ENCODE data around the gene LRMDA.

Gene LRMDA

DNA sequence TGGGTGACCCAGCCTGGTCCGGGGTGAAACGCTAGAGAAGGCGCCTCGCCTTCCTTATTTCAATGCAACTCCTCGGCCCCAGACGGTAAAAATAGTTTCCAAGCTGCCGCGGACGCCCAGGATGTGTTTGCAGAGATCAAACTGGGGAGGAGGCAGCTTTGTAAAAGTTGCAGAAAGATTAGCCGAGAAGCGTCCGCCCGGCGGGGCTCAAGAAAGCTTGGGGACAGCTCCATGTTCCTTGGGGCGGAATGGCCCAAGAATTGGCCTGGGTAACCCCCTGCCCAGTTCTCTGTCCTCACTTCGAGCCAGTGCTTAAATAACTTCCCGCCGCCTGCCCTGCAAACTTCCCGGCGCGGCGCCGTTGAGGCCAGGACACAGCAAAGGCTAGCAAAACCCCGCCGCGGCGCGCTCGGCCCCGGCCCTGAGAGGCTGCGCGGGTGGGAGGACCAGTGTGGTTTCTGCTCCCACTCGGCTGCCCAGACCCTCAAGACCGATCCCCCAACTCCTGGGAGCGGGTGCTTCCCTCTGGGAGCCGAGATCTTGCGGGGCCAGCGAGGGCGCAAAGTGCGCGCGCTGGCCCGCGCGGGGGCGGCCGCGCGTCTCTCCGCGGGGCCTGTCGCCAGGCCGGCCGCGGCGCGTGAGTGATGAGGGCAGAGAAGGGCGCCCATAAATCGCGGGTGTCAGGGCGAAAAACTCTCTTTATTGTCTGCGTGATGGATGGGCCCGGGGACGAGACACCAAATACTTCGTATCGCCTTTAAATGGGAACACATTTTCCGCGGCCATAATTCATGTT, 23.5 kb upstream of the LRMDA start:
- Mint-ChIP-seq H3K27me3 (peaks cover 92% of the 10 kb centered on the region), H3K9me3 (no peaks in the 10 kb centered on the region), H3K4me3 (peak overlapping the region; percentile 84 to 87), H3K4me1 (peaks cover 35% of the 10 kb centered on the region), H3K27ac (no peak overlapping the region)
- DNase-seq (no peak), ATAC-seq (no peak)

DNA sequence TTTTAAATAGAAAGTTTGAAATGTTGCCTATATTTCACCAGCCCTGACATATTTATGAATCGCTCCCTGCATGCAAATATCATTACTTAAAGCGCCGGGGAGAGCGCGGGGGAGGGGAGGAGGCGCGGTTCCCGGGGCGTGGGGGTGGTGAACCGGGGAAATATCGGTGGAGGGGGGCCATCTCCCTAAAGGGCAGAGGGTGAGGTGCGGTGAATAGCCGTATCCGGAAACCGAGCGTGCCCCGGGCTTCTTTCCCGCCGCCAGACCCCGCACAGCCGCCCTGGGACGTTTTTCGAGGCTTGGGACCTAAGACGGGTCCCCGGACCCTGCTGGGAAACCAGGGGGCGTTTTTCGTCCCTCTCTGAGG, 22.9 kb upstream of the LRMDA start:
- peak overlapping the region; percentile 84 to 87 for H3K4me3 Mint-ChIP-seq
- ATAC-seq (no peak), DNase-seq (no peak)
- H3K9me3 Mint-ChIP-seq: no peaks in the 10 kb centered on the region
- H3K27ac Mint-ChIP-seq: no peak overlapping the region
- H3K4me1 Mint-ChIP-seq: peaks cover 29% of the 10 kb centered on the region
- peaks cover 92% of the 10 kb centered on the region for H3K27me3 Mint-ChIP-seq

DNA sequence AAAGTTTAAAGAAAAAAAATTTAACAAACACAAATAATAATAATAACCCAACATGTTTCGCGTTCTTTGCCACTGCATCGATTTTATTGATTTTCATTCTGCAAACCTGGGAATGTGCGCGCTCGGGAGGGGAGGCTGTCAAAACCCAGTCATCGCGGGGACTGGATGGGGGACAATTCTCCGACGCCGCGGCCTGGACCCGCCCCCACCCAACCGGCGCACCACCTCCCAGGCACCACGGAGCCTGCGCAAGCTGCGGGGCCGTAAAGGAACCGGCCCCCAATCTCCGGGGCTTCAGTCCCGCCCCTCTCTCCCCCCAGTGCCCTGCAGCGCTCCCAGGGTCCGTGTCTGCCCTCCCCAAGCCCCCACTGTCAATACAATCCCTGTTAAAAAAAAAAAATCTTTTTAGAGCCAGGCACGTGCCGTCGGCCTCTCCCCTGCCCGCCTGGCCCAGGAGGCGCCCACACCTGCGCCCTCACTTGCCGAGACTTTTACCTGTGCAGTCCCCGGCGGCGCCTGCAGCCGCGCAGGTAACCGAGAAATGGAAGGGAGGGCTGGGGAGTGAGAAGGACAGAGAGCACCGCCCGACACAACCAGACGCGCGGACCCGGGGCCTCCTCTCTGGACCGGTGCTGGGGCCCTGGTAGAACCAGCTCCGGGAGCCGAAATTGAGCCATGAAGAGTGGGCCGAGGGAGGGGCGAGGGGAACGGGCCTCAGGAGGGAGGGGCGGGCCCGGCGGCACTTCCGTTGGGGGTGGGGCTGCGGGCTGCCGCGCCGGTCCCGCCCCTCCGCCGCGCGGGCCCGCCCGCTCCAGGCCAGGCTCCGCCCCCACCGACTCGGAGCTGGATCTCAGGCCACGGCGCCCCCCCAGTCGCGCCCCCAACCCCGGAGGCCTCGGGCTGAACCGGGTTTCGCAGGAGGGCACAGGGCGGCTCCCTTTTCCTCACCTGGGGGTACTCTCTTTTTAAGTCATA, 22.2 kb upstream of the LRMDA start:
- peak in 1 of 2 donors; percentile 36 for DNase-seq
- no peak overlapping the region for H3K27ac Mint-ChIP-seq

DNA sequence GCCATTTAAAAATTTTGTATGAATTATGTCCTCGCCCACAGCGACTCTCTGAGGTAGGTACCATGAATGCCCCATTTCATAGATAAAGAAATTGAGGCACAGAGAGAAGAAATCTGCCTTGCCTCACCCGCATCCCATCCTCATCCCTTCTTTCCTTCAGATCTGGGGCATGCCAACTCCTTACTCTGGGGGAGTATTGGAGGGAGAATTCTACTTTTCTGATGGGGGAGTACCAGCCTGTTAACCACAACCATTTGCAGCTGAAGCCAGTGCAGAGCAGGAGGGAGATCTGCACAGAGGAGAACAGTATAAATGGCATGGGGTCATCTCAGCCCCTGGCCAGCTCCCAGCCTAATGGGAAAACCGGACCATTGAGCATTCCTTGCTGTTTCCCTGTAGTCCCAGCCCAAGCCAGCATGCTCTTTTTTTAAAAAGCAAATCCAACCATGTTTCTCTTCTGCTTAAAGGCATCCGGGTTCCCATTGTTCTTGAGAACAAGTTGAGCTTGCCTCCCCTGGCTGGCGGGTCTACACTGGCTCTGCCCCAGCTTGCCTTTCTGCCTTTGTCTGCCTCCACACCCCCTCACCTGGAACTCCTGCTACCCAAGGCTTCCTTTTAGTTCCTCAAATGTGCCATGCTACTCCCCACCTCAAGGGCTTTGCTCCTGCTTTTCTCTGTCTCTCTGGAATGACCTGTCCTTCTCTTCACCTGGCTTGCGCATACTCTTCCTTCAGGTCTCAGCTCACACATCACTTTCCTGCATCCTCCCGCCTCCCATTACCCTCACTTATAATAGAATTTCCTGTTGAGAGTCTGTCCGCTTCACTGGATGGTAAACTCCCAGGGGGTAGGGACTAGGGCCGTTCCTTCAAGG, 21.1 kb upstream of the LRMDA start:
- DNase-seq: no peak
- Mint-ChIP-seq H3K4me1 (peaks cover 21% of the 10 kb centered on the region), H3K9me3 (no peaks in the 10 kb centered on the region), H3K27me3 (peaks cover 79% of the 10 kb centered on the region), H3K27ac (no peak overlapping the region), H3K4me3 (peak overlapping the region; percentile 62 to 65)
- ATAC-seq: no peak

More for the DNA sequence above, 22.2 kb upstream of the LRMDA start:
- Mint-ChIP-seq H3K9me3 (no peaks in the 10 kb centered on the region), H3K27me3 (peaks cover 90% of the 10 kb centered on the region), H3K4me3 (peak overlapping the region; percentile 84 to 87), H3K4me1 (peaks cover 23% of the 10 kb centered on the region)
- peak; percentile 73 for ATAC-seq

GRCh38 chr10:75414527-75414926, 16.9 kb upstream of the LRMDA start:
- no peak overlapping the region for H3K4me3 Mint-ChIP-seq
- H3K4me1 Mint-ChIP-seq: peaks cover 1% of the 10 kb centered on the region

GRCh38 chr10:75417522-75417927, 13.9 kb upstream of the LRMDA start:
- Mint-ChIP-seq H3K9me3 (no peaks in the 10 kb centered on the region), H3K27me3 (peaks cover 26% of the 10 kb centered on the region), H3K27ac (no peak overlapping the region), H3K4me3 (no peak overlapping the region), H3K4me1 (no peaks in the 10 kb centered on the region)
- ATAC-seq (no peak), DNase-seq (no peak)

More at GRCh38 chr10:75414527-75414926, 16.9 kb upstream of the LRMDA start:
- Mint-ChIP-seq H3K9me3 (no peaks in the 10 kb centered on the region), H3K27ac (no peak overlapping the region), H3K27me3 (peaks cover 50% of the 10 kb centered on the region)
- ATAC-seq: no peak
- DNase-seq: no peak

DNA sequence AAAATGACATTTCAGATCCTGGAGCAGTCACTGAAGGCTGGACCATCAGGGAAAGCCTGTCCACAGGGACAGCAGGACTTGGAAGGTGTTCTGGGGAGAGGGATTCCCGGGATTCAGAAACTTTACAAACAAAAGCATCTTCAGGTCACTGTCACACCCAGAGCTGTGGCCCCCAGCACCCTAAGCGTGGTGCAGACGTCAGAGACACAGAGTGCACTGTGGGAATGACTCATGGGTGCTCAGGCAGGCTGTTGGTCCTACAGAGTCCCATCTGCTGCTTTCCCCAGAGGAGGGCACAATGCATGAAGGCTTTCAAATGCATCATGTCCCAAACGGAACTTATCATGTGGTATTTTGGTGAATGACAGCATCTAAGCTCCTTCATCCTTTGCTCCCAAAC, 13.1 kb upstream of the LRMDA start:
- no peak overlapping the region for H3K27ac Mint-ChIP-seq
- H3K4me1 Mint-ChIP-seq: no peaks in the 10 kb centered on the region

DNA sequence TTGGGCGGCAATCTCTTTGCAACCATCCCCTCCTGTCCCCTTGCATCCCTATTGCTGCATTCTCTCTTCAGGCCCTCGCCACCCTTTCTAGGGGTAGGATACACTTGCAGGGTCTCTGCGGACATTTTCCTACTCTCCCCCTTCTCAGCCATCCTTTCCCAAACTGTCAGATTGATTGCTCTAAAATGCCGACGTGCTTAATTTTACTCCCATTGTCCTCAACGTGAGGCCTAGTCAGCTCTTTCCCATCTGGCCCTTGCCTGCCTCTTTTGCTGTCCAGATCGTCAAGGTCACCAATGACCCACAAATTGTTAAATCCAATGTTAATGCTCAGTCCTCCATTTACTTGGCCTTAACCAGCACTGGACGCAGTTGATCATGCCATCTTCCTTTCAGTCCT, 12.7 kb upstream of the LRMDA start:
- ATAC-seq: no peak
- no peak for DNase-seq
- peaks cover 14% of the 10 kb centered on the region for H3K27me3 Mint-ChIP-seq
- no peaks in the 10 kb centered on the region for H3K9me3 Mint-ChIP-seq
- H3K4me3 Mint-ChIP-seq: no peak overlapping the region
- H3K4me1 Mint-ChIP-seq: no peaks in the 10 kb centered on the region
- H3K27ac Mint-ChIP-seq: no peak overlapping the region

More for the DNA sequence above, 13.1 kb upstream of the LRMDA start:
- H3K4me3 Mint-ChIP-seq: no peak overlapping the region
- no peak for ATAC-seq
- no peak for DNase-seq
- H3K27me3 Mint-ChIP-seq: peaks cover 19% of the 10 kb centered on the region
- no peaks in the 10 kb centered on the region for H3K9me3 Mint-ChIP-seq

DNA sequence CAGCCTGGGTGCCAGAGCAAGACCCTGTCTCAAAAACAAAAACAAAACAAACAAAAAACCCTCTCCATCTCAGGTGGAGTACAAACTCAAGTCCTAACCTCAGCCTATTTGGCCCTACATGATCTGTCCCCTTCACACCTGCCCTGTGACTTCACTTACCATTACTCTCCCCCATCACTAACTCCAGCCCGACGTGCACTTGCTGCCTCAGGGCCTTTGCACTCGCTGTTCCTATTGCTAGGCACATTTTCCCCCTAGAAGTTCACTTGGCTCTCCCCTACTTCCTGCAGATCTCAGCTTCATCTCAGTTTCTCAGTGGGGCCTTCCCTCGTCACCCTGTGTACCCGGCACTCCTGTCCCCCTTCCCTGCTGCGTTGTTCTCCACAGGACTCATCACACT, 8.5 kb upstream of the LRMDA start:
- no peak for DNase-seq
- H3K27ac Mint-ChIP-seq: peak overlapping the region in 1 of 2 donors; percentile 23
- no peaks in the 10 kb centered on the region for H3K9me3 Mint-ChIP-seq

GRCh38 chr10:75424571-75424970, 6.9 kb upstream of the LRMDA start:
- Mint-ChIP-seq H3K4me3 (no peak overlapping the region), H3K27ac (no peak overlapping the region), H3K4me1 (no peaks in the 10 kb centered on the region), H3K9me3 (no peaks in the 10 kb centered on the region), H3K27me3 (peaks cover 17% of the 10 kb centered on the region)
- DNase-seq (no peak), ATAC-seq (no peak)

More for the DNA sequence above, 8.5 kb upstream of the LRMDA start:
- Mint-ChIP-seq H3K4me1 (no peaks in the 10 kb centered on the region), H3K4me3 (no peak overlapping the region), H3K27me3 (peaks cover under 1% of the 10 kb centered on the region)
- no peak for ATAC-seq

DNA sequence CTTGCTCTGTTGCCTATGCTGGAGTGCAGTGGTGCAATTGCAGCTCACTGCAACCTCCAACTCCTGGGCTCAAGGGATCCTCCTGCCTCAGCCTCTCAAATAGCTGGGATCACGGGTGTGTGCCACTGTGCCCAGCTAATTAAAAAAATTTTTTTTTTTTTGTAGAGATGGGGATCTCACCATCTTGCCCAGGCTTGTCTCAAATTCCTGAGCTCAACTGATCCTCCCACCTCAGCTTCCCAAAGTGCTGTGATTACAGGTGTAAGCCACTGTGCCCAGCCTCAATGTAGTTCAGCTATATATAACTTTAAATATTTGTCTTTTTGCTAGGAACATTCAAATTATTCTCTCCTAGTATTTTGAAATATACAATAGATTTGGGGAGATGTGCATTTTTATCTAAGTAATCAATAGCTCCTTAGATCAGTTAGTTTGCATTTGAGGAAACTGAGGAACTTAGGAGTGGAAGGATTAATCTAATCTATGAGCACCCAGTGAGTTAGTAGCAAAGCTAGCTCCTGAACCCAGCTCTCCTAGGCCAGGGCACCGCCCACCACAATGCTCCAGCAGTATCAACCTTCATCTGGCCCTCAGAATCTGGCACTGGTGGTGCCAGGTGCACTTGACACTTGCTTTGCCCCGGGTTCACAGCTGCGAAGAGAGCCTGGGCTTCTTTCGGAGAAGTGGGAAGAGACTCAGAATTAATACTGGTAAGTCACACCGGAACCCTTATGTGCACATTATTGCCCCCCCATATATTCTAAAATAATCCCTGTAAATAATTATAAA, 5.9 kb upstream of the LRMDA start:
- H3K27ac Mint-ChIP-seq: peak overlapping the region in 1 of 2 donors; percentile 33
- ATAC-seq (no peak), DNase-seq (no peak)
- no peaks in the 10 kb centered on the region for H3K4me1 Mint-ChIP-seq
- H3K27me3 Mint-ChIP-seq: peaks cover 26% of the 10 kb centered on the region
- no peak overlapping the region for H3K4me3 Mint-ChIP-seq
- no peaks in the 10 kb centered on the region for H3K9me3 Mint-ChIP-seq

GRCh38 chr10:75426880-75427279, 4.5 kb upstream of the LRMDA start:
- ATAC-seq: no peak
- no peak for DNase-seq
- H3K4me3 Mint-ChIP-seq: no peak overlapping the region

DNA sequence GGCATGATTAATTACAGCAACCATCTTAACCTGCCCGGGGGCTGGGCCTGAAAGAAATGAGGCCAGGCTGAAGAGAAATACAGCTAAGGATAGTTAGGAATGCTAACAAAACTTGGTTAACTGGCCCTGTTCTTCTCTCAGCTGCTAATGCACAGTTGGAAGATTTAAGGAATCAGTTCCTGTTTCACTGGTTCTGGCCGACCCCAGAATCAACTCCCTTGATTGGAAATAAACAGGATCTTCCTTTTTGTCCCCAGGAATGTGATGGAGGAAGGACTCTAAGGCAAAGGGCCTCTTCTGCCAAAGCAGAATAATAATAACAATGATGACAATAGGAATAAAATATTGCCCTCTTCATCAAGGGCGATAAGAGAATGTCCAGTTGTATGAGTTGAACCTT, 3.5 kb upstream of the LRMDA start:
- DNase-seq: no peak
- no peak for ATAC-seq
- H3K4me1 Mint-ChIP-seq: peaks cover 6% of the 10 kb centered on the region
- H3K27me3 Mint-ChIP-seq: peaks cover 51% of the 10 kb centered on the region
- H3K4me3 Mint-ChIP-seq: no peak overlapping the region
- no peaks in the 10 kb centered on the region for H3K9me3 Mint-ChIP-seq
- H3K27ac Mint-ChIP-seq: no peak overlapping the region

More at GRCh38 chr10:75426880-75427279, 4.5 kb upstream of the LRMDA start:
- Mint-ChIP-seq H3K4me1 (peaks cover 3% of the 10 kb centered on the region), H3K9me3 (no peaks in the 10 kb centered on the region), H3K27ac (no peak overlapping the region), H3K27me3 (peaks cover 40% of the 10 kb centered on the region)

DNA sequence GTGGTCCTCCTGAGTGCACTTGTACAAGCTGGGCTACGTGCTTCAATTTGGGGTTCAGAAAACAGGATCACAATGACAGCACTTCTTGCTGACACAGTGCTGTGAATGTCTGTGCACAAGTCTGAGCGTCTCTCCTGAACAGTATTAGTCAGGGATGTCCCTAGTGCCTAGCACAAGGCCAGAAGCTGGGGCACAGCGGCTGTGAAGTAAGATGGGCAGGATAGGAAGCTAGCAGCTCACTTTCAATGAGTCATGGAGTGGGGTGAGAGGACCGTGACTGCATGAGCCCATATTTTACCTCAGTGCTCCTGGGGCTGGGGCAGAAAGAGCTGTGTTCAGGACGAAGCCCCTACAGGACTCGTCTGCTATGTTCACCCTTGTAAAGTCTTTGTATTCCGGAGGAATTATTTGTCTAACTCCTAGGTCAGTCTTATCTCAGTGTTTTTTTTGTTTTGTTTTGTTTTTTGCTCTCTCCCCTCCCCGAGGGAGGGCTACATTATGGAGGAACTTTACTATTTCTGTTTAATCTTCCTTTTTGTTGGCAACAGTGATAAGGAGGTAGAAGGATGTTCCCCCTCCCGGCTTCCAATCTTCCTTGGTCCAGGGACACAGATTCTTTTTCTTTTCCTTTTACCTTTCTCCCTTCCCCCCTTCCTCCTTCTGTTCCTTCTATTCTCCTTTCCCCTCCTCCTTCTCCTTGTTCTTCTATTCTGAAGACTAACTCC, 2.8 kb upstream of the LRMDA start:
- Mint-ChIP-seq H3K27ac (no peak overlapping the region), H3K9me3 (no peaks in the 10 kb centered on the region), H3K27me3 (peaks cover 57% of the 10 kb centered on the region), H3K4me1 (peaks cover 6% of the 10 kb centered on the region), H3K4me3 (no peak overlapping the region)
- ATAC-seq (no peak), DNase-seq (no peak)

Data from stimulated activated naive CD8-positive, alpha-beta T cell treated with anti-CD3 and anti-CD28 coated beads, Interleukin-15, amount 100 ng/mL, for 72 hours (primary cell).